Transverse colon (tissue), 1 donor: Measurements from ENCODE around the gene PDE6H.

Experiments
- EP300 ChIP-seq: sonication (generic); formaldehyde crosslinking; IDR thresholded peaks from one replicate; pipeline ENCODE4 v1.6.1; 2017; ENCODE audit warnings: antibody characterized with exemption, low read depth
- POLR2A ChIP-seq: fragments of 450-650 bp; IDR thresholded peaks from one replicate; pipeline ENCODE4 v1.6.1; 2016; ENCODE audit warnings: antibody characterized with exemption, mild to moderate bottlenecking, moderate library complexity

DNA sequence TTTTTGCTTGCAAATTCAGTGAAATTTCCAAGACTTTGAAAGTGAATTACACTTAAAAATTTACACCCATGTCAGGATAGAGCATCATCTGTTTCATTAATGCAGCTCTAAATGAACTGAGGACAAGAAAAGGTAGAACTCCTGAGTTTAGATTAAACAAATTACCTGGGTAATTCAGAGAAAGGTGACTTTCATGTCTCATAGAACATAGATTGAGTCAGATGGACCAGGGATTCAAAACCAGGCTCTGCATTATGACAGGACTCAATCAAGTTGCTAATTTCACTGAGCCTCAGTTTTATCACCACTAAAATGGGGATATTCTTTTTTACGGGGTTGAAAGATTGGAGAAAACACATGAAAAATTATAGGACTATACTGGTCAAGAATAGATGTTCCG lies 15.9 kb upstream of the PDE6H start:
- TF ChIP-seq POLR2A, result no peak
- no peak for TF ChIP-seq EP300
